Measurements from ENCODE around the gene ARHGEF7. TPM values are rescaled to one million over a fixed set of nuclear protein-coding genes. Genes with fewer than 3 reads are reported as not detected.

ARHGEF7 gene
- total and polyA plus RNA-seq, 2 experiments from 2014 or later = 23.6 to 58.9 TPM

DNA sequence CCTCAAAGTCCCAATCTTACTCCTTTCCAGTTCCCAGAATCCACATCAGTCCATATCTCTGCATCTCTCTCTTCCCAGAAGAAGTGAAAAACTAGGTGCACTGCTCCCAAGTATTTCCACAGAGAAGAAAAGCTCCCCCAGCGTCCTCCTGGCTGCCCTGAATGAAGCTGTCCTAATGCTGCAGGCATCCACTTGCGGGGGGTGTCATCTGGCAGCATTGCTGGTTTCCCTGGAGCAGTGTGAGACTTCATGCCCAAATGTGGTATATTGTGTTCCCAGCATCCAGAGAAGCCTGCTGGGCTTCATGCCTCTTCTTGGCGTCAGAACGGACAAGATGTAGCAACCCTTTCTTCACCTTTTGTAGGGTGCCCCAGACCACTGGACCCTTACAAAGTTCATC is 32.9 kb upstream of the ARHGEF7 start:
- TF ChIP-seq ZNF114 (CRISPR knock-in tag; IDR thresholded peaks at IDR 0.05) = no peak
- no peak for TF ChIP-seq EZH2phosphoT487 (IDR thresholded peaks at IDR 0.05; ENCODE audit: unreplicated experiment)
- no peak for TF ChIP-seq CREB1 (CRISPR knock-in tag; IDR thresholded peaks at IDR 0.05; ENCODE audit: low read depth)
- TF ChIP-seq JUNB (IDR thresholded peaks at IDR 0.05; ENCODE audit: unreplicated experiment) = no peak
- TF ChIP-seq, protein P1, sequence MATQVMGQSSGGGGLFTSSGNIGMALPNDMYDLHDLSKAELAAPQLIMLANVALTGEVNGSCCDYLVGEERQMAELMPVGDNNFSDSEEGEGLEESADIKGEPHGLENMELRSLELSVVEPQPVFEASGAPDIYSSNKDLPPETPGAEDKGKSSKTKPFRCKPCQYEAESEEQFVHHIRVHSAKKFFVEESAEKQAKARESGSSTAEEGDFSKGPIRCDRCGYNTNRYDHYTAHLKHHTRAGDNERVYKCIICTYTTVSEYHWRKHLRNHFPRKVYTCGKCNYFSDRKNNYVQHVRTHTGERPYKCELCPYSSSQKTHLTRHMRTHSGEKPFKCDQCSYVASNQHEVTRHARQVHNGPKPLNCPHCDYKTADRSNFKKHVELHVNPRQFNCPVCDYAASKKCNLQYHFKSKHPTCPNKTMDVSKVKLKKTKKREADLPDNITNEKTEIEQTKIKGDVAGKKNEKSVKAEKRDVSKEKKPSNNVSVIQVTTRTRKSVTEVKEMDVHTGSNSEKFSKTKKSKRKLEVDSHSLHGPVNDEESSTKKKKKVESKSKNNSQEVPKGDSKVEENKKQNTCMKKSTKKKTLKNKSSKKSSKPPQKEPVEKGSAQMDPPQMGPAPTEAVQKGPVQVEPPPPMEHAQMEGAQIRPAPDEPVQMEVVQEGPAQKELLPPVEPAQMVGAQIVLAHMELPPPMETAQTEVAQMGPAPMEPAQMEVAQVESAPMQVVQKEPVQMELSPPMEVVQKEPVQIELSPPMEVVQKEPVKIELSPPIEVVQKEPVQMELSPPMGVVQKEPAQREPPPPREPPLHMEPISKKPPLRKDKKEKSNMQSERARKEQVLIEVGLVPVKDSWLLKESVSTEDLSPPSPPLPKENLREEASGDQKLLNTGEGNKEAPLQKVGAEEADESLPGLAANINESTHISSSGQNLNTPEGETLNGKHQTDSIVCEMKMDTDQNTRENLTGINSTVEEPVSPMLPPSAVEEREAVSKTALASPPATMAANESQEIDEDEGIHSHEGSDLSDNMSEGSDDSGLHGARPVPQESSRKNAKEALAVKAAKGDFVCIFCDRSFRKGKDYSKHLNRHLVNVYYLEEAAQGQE (IDR thresholded peaks at IDR 0.05; ENCODE audit: unreplicated experiment) = no peak
- TF ChIP-seq, protein P2, sequence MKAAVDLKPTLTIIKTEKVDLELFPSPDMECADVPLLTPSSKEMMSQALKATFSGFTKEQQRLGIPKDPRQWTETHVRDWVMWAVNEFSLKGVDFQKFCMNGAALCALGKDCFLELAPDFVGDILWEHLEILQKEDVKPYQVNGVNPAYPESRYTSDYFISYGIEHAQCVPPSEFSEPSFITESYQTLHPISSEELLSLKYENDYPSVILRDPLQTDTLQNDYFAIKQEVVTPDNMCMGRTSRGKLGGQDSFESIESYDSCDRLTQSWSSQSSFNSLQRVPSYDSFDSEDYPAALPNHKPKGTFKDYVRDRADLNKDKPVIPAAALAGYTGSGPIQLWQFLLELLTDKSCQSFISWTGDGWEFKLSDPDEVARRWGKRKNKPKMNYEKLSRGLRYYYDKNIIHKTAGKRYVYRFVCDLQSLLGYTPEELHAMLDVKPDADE (IDR thresholded peaks at IDR 0.05) = no peak
- TF ChIP-seq, protein P3, sequence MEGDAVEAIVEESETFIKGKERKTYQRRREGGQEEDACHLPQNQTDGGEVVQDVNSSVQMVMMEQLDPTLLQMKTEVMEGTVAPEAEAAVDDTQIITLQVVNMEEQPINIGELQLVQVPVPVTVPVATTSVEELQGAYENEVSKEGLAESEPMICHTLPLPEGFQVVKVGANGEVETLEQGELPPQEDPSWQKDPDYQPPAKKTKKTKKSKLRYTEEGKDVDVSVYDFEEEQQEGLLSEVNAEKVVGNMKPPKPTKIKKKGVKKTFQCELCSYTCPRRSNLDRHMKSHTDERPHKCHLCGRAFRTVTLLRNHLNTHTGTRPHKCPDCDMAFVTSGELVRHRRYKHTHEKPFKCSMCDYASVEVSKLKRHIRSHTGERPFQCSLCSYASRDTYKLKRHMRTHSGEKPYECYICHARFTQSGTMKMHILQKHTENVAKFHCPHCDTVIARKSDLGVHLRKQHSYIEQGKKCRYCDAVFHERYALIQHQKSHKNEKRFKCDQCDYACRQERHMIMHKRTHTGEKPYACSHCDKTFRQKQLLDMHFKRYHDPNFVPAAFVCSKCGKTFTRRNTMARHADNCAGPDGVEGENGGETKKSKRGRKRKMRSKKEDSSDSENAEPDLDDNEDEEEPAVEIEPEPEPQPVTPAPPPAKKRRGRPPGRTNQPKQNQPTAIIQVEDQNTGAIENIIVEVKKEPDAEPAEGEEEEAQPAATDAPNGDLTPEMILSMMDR (conservative IDR thresholded peaks at IDR 0.05; ENCODE audit: low read depth in 2 of 2) = no peak
- TF ChIP-seq ZNF331 (CRISPR knock-in tag; IDR thresholded peaks at IDR 0.05; ENCODE audit: low read depth) = no peak
- TF ChIP-seq, protein P4, sequence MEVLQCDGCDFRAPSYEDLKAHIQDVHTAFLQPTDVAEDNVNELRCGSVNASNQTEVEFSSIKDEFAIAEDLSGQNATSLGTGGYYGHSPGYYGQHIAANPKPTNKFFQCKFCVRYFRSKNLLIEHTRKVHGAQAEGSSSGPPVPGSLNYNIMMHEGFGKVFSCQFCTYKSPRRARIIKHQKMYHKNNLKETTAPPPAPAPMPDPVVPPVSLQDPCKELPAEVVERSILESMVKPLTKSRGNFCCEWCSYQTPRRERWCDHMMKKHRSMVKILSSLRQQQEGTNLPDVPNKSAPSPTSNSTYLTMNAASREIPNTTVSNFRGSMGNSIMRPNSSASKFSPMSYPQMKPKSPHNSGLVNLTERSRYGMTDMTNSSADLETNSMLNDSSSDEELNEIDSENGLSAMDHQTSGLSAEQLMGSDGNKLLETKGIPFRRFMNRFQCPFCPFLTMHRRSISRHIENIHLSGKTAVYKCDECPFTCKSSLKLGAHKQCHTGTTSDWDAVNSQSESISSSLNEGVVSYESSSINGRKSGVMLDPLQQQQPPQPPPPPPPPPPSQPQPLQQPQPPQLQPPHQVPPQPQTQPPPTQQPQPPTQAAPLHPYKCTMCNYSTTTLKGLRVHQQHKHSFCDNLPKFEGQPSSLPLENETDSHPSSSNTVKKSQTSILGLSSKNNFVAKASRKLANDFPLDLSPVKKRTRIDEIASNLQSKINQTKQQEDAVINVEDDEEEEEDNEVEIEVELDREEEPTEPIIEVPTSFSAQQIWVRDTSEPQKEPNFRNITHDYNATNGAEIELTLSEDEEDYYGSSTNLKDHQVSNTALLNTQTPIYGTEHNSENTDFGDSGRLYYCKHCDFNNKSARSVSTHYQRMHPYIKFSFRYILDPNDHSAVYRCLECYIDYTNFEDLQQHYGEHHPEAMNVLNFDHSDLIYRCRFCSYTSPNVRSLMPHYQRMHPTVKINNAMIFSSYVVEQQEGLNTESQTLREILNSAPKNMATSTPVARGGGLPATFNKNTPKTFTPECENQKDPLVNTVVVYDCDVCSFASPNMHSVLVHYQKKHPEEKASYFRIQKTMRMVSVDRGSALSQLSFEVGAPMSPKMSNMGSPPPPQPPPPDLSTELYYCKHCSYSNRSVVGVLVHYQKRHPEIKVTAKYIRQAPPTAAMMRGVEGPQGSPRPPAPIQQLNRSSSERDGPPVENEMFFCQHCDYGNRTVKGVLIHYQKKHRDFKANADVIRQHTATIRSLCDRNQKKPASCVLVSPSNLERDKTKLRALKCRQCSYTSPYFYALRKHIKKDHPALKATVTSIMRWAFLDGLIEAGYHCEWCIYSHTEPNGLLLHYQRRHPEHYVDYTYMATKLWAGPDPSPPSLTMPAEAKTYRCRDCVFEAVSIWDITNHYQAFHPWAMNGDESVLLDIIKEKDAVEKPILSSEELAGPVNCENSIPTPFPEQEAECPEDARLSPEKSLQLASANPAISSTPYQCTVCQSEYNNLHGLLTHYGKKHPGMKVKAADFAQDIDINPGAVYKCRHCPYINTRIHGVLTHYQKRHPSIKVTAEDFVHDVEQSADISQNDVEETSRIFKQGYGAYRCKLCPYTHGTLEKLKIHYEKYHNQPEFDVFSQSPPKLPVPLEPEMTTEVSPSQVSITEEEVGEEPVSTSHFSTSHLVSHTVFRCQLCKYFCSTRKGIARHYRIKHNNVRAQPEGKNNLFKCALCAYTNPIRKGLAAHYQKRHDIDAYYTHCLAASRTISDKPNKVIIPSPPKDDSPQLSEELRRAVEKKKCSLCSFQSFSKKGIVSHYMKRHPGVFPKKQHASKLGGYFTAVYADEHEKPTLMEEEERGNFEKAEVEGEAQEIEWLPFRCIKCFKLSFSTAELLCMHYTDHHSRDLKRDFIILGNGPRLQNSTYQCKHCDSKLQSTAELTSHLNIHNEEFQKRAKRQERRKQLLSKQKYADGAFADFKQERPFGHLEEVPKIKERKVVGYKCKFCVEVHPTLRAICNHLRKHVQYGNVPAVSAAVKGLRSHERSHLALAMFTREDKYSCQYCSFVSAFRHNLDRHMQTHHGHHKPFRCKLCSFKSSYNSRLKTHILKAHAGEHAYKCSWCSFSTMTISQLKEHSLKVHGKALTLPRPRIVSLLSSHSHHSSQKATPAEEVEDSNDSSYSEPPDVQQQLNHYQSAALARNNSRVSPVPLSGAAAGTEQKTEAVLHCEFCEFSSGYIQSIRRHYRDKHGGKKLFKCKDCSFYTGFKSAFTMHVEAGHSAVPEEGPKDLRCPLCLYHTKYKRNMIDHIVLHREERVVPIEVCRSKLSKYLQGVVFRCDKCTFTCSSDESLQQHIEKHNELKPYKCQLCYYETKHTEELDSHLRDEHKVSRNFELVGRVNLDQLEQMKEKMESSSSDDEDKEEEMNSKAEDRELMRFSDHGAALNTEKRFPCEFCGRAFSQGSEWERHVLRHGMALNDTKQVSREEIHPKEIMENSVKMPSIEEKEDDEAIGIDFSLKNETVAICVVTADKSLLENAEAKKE (CRISPR knock-in tag; IDR thresholded peaks at IDR 0.05) = no peak
- no peak for TF ChIP-seq POLR2AphosphoS5 (IDR thresholded peaks at IDR 0.05; ENCODE audit: low read depth)
- no peak for TF ChIP-seq NANOG (IDR thresholded peaks at IDR 0.05; ENCODE audit: borderline replicate concordance)
- TF ChIP-seq EZH2 (IDR thresholded peaks at IDR 0.05; ENCODE audit: low read depth, unreplicated experiment) = no peak
- TF ChIP-seq STAT1 (IDR thresholded peaks at IDR 0.05; ENCODE audit: unreplicated experiment) = no peak
- no peaks in the 10 kb centered on the region for H3K36me3 Mint-ChIP-seq (ENCODE audit: low read depth)
- Histone ChIP-seq H3K4me2 (no peak overlapping the region), H3K27me3 (ENCODE audit: insufficient read depth) (no peaks in the 10 kb centered on the region), H3K9me2 (ENCODE audit: insufficient read depth) (no peaks in the 10 kb centered on the region), H3K4me1 (ENCODE audit: insufficient read depth) (peaks cover 9% of the 10 kb centered on the region), H3K4me3 (no peak overlapping the region), H3F3A (replicated peaks; ENCODE audit: low read depth) (no peaks in the 10 kb centered on the region), H3K36me3 (ENCODE audit: insufficient read depth) (no peaks in the 10 kb centered on the region), H2AFZ (no peak overlapping the region), H3K79me2 (replicated peaks; ENCODE audit: insufficient read depth) (no peaks in the 10 kb centered on the region), H4K20me1 (replicated peaks; ENCODE audit: insufficient read depth) (no peaks in the 10 kb centered on the region), H3K27ac (ENCODE audit: low read depth) (no peak overlapping the region)
- H3K27ac Mint-ChIP-seq = no peak overlapping the region
- peaks cover 3% of the 10 kb centered on the region; the same call in 2 of the 3 replicates for H3K9me3 Mint-ChIP-seq
- no peak for ATAC-seq
- H3K4me1 Mint-ChIP-seq = peaks cover 7% of the 10 kb centered on the region
- no peak for DNase-seq (ENCODE audit: low spot score)
- H3K4me3 Mint-ChIP-seq = no peak overlapping the region
- peaks cover 3% of the 10 kb centered on the region for H3K27me3 Mint-ChIP-seq (ENCODE audit: insufficient read depth, low read depth, poor library complexity)

Measured in GM23338 (cell line).